Pancreas (tissue), 10 donors: ENCODE data around the gene GALC. TPM values are rescaled to one million over a fixed set of nuclear protein-coding genes. Genes with fewer than 3 reads are reported as not detected.
A peak's percentile ranks its signal among the peaks of the same experiment; 100 is the strongest.

Experiments used
- ATAC-seq, 4 donors: fragments of 200-7000 bp; cut with Tn5 transposase; one replicate each; pipeline versions ENCODE4 v1.8.0 to v1.9.1; 2020; ENCODE audit warnings: mild to moderate bottlenecking in 4 of 4, moderate library complexity in 4 of 4
- DNase-seq, 6 donors: peaks; one replicate each; pipeline ENCODE4 v3.0.0-alpha.2; 2020
- FAIRE-seq: peaks from 2 replicates; lab custom pipeline; 2012; peaks lifted over from hg19 to GRCh38; lab: Jason Lieb, UNC
- H3K27ac ChIP-seq, 4 donors: fragments of 200-600 bp; sonication (generic); 1 replicate in 3 of 4; 2 replicates in 1 of 4; pipeline versions ENCODE4 v1.5.0 to v1.8.0; 2020
- H3K27me3 ChIP-seq, 4 donors: fragments of 200-600 bp; one replicate each; pipeline ENCODE4 v1.8.0; 2021
- H3K36me3 ChIP-seq, 3 donors: fragments of 200-600 bp; sonication (generic) in 1 of 3; one replicate each; pipeline versions ENCODE4 v1.5.0 to v1.8.0; 2020 to 2021
- H3K4me1 ChIP-seq, 3 donors: fragments of 200-600 bp; one replicate each; pipeline ENCODE4 v1.8.0; 2021
- H3K4me3 ChIP-seq, 4 donors: fragments of 200-600 bp; sonication (generic) in 2 of 4; one replicate each; pipeline versions ENCODE4 v1.5.0 to v1.8.0; 2020 to 2021
- H3K9me3 ChIP-seq, 4 donors: fragments of 200-600 bp; one replicate each; pipeline ENCODE4 v1.8.0; 2021
- WGBS, 2 donors: extraction: QIAGEN DNeasy Blood & Tissue Kit; methylation state at CpG; one replicate each; pipeline ENCODE4 v1.1.7; 2013; 5-methylcytosine and 5-hydroxymethylcytosine counted together
- intact Hi-C, 3 donors: fragments of 100-400 bp; cut with DNase I; formaldehyde crosslinking; loops; one replicate each; pipeline versions ENCODE4 v1.11.1 to v1.14.2; 2022
- polyA plus RNA-seq, 2 donors: library from polyadenylated mRNA; stranded (reverse); fragments of 200-250 nt; gene quantifications; one replicate each; pipeline ENCODE4 v1.2.3, GENCODE V29; 2013
- total RNA-seq, 6 donors: library from RNA; stranded (reverse); fragmentation: NEBNext Ultra II Directional in 4 of 6; extraction: Animal tissue kit (Norgen Biotek cat#: 25700) in 4 of 6; gene quantifications; one replicate each; pipeline versions ENCODE4 v1.2.1 to v1.2.4, GENCODE V29; 2021 to 2023
- TF ChIP-seq, protein P1 (sequence below), 4 donors: fragments of 200-600 bp; sonication (generic) in 3 of 4; IDR thresholded peaks; one replicate each; pipeline versions ENCODE4 v1.5.0 to v1.8.0; 2021; ENCODE audit warnings: antibody characterized with exemption in 4 of 4
- donor health status: healthy with polysubstance abuse.
- donor health status: DM: no; HTN: no; CAD: no; lungs with moderate emphysema.
- donor health status: DM: no; HTN: no; CAD: no.
- donor health status: control.
- donor health status: control.
- donor health status: Bipolar disorder and iron deficiency.
- donor health status: DM: yes; HTN: yes; CAD: no.
- donor health status: DM: no; HTN: no; CAD: no.
- donor health status: DM: no; HTN: no; CAD: no.
- donor health status: DM: yes; HTN: yes; CAD: no.

Gene GALC
- total and polyA plus RNA-seq, 8 donors = 5.3 to 17.6 (median 9.9) TPM

DNA sequence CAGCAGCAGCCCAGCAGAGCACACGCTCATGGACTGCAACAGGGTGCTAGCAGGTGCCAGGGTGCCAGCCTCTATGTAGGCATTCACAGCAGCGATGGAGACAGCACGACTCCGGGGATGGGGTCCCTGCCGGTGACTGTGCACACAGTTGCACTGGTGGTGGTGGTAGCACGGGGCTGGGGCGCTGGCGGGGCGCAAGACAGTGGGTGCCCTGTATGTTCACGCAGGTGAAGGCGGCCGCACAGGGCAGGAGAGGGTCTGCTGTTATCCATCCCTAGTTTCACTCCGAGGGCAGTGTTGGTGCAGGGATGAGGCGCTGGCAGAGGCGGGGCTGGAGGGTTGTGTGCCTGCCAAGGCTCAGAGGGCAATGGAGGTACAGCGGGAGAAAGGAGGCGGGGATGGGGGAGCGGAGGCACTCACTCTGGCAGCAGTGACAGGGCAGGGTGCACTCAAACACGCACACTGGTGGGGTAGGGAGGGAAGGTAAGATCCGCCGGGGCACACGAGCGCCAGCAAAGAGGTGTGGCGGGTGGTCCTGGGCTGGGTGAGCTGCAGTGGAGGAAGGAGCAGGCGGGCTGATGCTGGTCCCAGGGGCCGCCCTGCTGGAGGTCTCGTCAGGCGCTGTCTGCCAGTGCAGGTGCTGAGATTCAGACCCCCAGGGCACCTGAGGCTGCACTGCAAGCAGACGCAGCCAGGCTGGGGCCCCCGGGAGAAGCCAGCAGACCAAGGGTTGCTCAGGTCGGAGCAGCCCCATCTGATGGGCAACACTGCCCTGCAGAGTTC is 76.7 kb downstream of the GALC start:
- Histone ChIP-seq H3K4me3 (no peak overlapping the region), H3K27me3 (no peaks in the 10 kb centered on the region), H3K27ac (no peak overlapping the region), H3K36me3 (no peaks in the 10 kb centered on the region), H3K4me1 (no peaks in the 10 kb centered on the region), H3K9me3 (no peaks in the 10 kb centered on the region)
- 75 to 89% methylated on average over 31 of the region's 31 CpGs for WGBS, 2 donors
- DNase-seq (peak in 1 of 6 donors; percentile 46), FAIRE-seq (no peak), ATAC-seq (no peak)
- TF ChIP-seq, protein P1, sequence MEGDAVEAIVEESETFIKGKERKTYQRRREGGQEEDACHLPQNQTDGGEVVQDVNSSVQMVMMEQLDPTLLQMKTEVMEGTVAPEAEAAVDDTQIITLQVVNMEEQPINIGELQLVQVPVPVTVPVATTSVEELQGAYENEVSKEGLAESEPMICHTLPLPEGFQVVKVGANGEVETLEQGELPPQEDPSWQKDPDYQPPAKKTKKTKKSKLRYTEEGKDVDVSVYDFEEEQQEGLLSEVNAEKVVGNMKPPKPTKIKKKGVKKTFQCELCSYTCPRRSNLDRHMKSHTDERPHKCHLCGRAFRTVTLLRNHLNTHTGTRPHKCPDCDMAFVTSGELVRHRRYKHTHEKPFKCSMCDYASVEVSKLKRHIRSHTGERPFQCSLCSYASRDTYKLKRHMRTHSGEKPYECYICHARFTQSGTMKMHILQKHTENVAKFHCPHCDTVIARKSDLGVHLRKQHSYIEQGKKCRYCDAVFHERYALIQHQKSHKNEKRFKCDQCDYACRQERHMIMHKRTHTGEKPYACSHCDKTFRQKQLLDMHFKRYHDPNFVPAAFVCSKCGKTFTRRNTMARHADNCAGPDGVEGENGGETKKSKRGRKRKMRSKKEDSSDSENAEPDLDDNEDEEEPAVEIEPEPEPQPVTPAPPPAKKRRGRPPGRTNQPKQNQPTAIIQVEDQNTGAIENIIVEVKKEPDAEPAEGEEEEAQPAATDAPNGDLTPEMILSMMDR (IDR thresholded peaks at IDR 0.05) = no peak
- intact Hi-C loops = no loop called here

DNA sequence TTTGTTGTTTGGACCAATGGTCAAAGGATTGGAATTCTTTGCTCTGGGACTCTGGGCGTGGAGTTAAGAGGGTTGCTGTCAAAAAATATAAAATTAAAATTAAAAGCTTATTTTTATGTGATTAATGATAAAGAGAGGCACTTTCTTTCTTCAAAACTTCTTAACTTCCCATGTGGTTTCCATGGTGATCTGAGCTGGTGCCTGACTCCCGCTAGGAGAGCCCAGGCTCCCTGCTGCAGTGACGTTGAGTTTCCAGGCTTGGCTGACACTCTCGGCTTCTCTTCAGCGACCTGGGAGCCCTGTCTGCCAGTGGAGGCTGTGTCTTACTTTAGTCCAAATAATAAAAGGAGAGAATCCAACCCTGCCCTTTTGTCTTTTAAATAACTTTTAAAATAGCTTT is 84.4 kb downstream of the GALC start:
- DNase-seq (no peak), FAIRE-seq (no peak), ATAC-seq (no peak)
- H3K27me3 ChIP-seq = no peaks in the 10 kb centered on the region
- H3K27ac ChIP-seq = no peak overlapping the region
- WGBS, 2 donors = 25 to 28% methylated on average over 5 of the region's 5 CpGs
- no peaks in the 10 kb centered on the region for H3K9me3 ChIP-seq
- intact Hi-C loops = loop anchor here in 1 of 3 donors (10.0 kb wide), 1 partner anchor 104 kb away; no protein-coding TSS in a partner anchor
- H3K4me3 ChIP-seq = no peak overlapping the region
- H3K36me3 ChIP-seq = no peaks in the 10 kb centered on the region
- TF ChIP-seq, protein P1 (IDR thresholded peaks at IDR 0.05) = no peak
- no peaks in the 10 kb centered on the region for H3K4me1 ChIP-seq

DNA sequence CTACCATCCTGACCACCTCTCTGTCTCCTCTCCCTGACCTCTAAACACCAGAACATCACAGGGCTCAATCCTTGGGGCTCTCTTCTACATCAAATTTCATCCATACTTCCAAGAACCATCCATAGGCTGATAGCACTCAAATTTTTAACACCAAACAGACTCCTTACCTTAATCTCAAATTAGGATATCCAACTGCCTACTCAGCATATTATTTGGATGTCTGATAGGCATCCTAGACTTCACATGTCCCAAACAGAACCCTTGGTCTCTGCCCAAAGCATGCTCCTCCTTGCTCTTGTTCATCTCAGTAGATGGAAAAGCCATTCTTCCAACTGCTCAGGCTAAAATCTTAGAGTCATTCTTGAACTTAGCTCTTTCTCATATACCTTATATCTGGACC is 91.3 kb downstream of the GALC start:
- TF ChIP-seq, protein P1 (IDR thresholded peaks at IDR 0.05) = no peak
- H3K4me3 ChIP-seq = no peak overlapping the region
- H3K36me3 ChIP-seq = no peaks in the 10 kb centered on the region
- intact Hi-C loops = loop anchor here in 1 of 3 donors (10.0 kb wide), 1 partner anchor 97 kb away; no protein-coding TSS in a partner anchor
- H3K9me3 ChIP-seq = no peaks in the 10 kb centered on the region
- H3K4me1 ChIP-seq = no peaks in the 10 kb centered on the region
- DNase-seq = no peak
- no peak overlapping the region for H3K27ac ChIP-seq
- H3K27me3 ChIP-seq = no peaks in the 10 kb centered on the region
- FAIRE-seq = no peak
- no peak for ATAC-seq

DNA sequence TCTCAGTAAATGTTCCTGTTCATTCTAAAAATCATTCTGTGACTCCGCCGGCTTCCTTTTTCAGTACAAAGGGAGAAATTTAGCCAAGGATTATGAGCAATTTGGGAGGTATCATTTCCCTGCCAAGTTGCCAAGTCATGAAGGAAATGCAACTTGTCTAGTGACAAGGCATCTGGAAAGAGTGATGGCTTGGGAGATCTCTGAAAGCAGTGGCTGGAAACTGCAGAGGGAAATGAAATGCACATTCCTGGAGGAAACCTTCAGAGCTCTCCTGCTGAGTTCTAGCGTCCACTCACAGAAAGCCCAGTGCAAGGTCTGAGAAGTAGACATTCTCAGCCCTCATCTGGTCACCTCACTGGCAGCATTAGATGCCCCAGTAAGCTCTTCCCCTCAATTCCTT is 91.7 kb downstream of the GALC start:
- Histone ChIP-seq H3K4me3 (no peak overlapping the region), H3K27ac (no peak overlapping the region), H3K9me3 (no peaks in the 10 kb centered on the region), H3K4me1 (no peaks in the 10 kb centered on the region), H3K27me3 (no peaks in the 10 kb centered on the region), H3K36me3 (no peaks in the 10 kb centered on the region)
- DNase-seq (no peak), ATAC-seq (no peak), FAIRE-seq (no peak)
- intact Hi-C loops = loop anchor here in 1 of 3 donors (10.0 kb wide), 1 partner anchor 96 kb away; no protein-coding TSS in a partner anchor
- TF ChIP-seq, protein P1 (IDR thresholded peaks at IDR 0.05) = no peak
- 58 to 71% methylated on average over 3 of the region's 3 CpGs for WGBS, 2 donors

DNA sequence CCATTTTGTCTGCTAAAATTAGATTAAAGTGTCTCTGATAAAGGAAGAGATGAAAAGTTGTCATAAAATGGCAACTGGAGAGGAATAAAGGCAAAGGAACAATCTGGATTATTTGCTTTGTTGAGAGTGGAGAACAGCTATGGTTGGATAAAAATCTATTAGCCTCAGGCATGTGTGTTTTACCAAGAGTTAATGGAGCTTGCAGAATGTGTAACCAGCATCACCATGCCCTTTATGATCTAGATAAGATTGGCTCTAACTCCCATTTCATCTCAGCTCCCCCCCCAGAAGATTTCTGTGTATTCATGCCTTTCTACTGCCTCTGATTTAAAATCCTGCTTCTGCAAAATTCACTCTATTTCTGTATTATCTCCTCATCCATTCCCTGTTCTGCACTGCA is 93.8 kb downstream of the GALC start:
- H3K4me1 ChIP-seq = no peaks in the 10 kb centered on the region
- no peaks in the 10 kb centered on the region for H3K9me3 ChIP-seq
- intact Hi-C loops = loop anchor here in 2 of 3 donors (10.0 kb wide), 2 partner anchors 154 to 164 kb away; no protein-coding TSS in a partner anchor
- TF ChIP-seq, protein P1 (IDR thresholded peaks at IDR 0.05) = no peak
- no peaks in the 10 kb centered on the region for H3K36me3 ChIP-seq
- peak in 1 of 4 donors; percentile 34 for ATAC-seq
- H3K27ac ChIP-seq = no peak overlapping the region
- H3K27me3 ChIP-seq = no peaks in the 10 kb centered on the region
- no peak for FAIRE-seq
- no peak overlapping the region for H3K4me3 ChIP-seq
- DNase-seq = no peak
